Peyer's patch (tissue), 4 donors: ENCODE data around the gene TLR9. TPM values are rescaled to one million over a fixed set of nuclear protein-coding genes. Genes with fewer than 3 reads are reported as not detected.
"Not testable (repeated sequence)": the region's sequence is repeated elsewhere in the genome, so short reads cannot be mapped to it uniquely, and the experiment has no call there.

Experiments used
- DNase-seq, 3 donors: peaks; one replicate each; pipeline ENCODE4 v3.0.0-alpha.2; 2017 to 2019
- H3K27ac ChIP-seq, 4 donors: fragments of 200-600 bp; sonication (generic); one replicate each; pipeline ENCODE4 v1.5.1; 2016 to 2019
- H3K27me3 ChIP-seq, 2 donors: fragments of 200-600 bp; sonication (generic); one replicate each; pipeline ENCODE4 v1.5.1; 2019
- H3K36me3 ChIP-seq, 3 donors: fragments of 200-600 bp; sonication (generic); one replicate each; pipeline ENCODE4 v1.5.1; 2016 to 2019
- H3K4me1 ChIP-seq, 4 donors: fragments of 200-600 bp; sonication (generic); one replicate each; pipeline ENCODE4 v1.5.1; 2016 to 2019
- H3K4me3 ChIP-seq, 4 donors: fragments of 200-600 bp; sonication (generic); 1 replicate in 3 of 4; 2 replicates in 1 of 4; pipeline ENCODE4 v1.5.1; 2016 to 2019; ENCODE audit warnings: mild to moderate bottlenecking in 1 of 4
- H3K9me3 ChIP-seq, 4 donors: fragments of 200-600 bp; sonication (generic); one replicate each; pipeline ENCODE4 v1.5.1; 2016 to 2019; ENCODE audit warnings: mild to moderate bottlenecking in 1 of 4
- CTCF ChIP-seq, 6 experiments: fragments of 450-650 bp in 4 of 6; fragments of 200-600 bp in 2 of 6; sonication (generic) in 1 of 6; IDR thresholded peaks; one replicate each; pipeline ENCODE4 v1.5.1; 2017 to 2019; ENCODE audit warnings: antibody characterized with exemption in 6 of 6, mild to moderate bottlenecking in 3 of 6, moderate library complexity in 1 of 6
- POLR2A ChIP-seq, 2 donors: fragments of 450-650 bp; IDR thresholded peaks; one replicate each; pipeline ENCODE4 v1.5.1; 2017; ENCODE audit warnings: antibody characterized with exemption in 2 of 2, mild to moderate bottlenecking in 2 of 2, moderate library complexity in 2 of 2
- total RNA-seq, 4 donors: library from RNA; depleted of rRNA; stranded (reverse); fragments of >200 nt; gene quantifications; one replicate each; pipeline ENCODE4 v1.1.0, GENCODE V29; 2016

TLR9 gene
- total RNA-seq, 4 donors from 2014 or later = 0.27 to 1.7 TPM; not detected in 2

GRCh38 chr3:52178537-52178936, 46.9 kb downstream of the TLR9 start:
- no peak for TF ChIP-seq CTCF (IDR thresholded peaks at IDR 0.05)
- no peak for TF ChIP-seq POLR2A (IDR thresholded peaks at IDR 0.05)
- DNase-seq = no peak
- Histone ChIP-seq H3K27ac (no peak overlapping the region), H3K4me1 (no peaks in the 10 kb centered on the region), H3K27me3 (no peaks in the 10 kb centered on the region), H3K9me3 (no peaks in the 10 kb centered on the region), H3K36me3 (no peaks in the 10 kb centered on the region), H3K4me3 (no peak overlapping the region)

- not testable (repeated sequence) for H3K27ac ChIP-seq, H3K4me3 ChIP-seq, H3K36me3 ChIP-seq, H3K4me1 ChIP-seq, H3K9me3 ChIP-seq, H3K27me3 ChIP-seq, DNase-seq
These were observed 47.3 kb downstream of the TLR9 start for GRCh38 chr3:52178126-52178525.

GRCh38 chr3:52177701-52178042, 47.8 kb downstream of the TLR9 start:
- Histone ChIP-seq H3K27me3 (no peaks in the 10 kb centered on the region), H3K9me3 (no peaks in the 10 kb centered on the region), H3K4me3 (no peak overlapping the region), H3K27ac (no peak overlapping the region), H3K36me3 (no peaks in the 10 kb centered on the region), H3K4me1 (no peaks in the 10 kb centered on the region)
- TF ChIP-seq POLR2A (IDR thresholded peaks at IDR 0.05) (no peak), CTCF (IDR thresholded peaks at IDR 0.05) (no peak)
- no peak for DNase-seq

- Histone ChIP-seq H3K4me3 (no peak overlapping the region), H3K4me1 (no peaks in the 10 kb centered on the region), H3K9me3 (no peaks in the 10 kb centered on the region), H3K27me3 (no peaks in the 10 kb centered on the region), H3K27ac (no peak overlapping the region), H3K36me3 (no peaks in the 10 kb centered on the region)
- TF ChIP-seq POLR2A (IDR thresholded peaks at IDR 0.05) (no peak), CTCF (IDR thresholded peaks at IDR 0.05) (no peak)
- no peak for DNase-seq
These were observed 48.3 kb downstream of the TLR9 start for GRCh38 chr3:52176951-52177700.

GRCh38 chr3:52176180-52176752, 49.2 kb downstream of the TLR9 start:
- no peaks in the 10 kb centered on the region for H3K9me3 ChIP-seq
- H3K4me3 ChIP-seq = no peak overlapping the region
- no peaks in the 10 kb centered on the region for H3K36me3 ChIP-seq
- H3K27me3 ChIP-seq = no peaks in the 10 kb centered on the region
- H3K4me1 ChIP-seq = no peaks in the 10 kb centered on the region
- DNase-seq = no peak
- TF ChIP-seq POLR2A (IDR thresholded peaks at IDR 0.05) = no peak
- TF ChIP-seq CTCF (IDR thresholded peaks at IDR 0.05) = no peak
- H3K27ac ChIP-seq = no peak overlapping the region

- no peak for TF ChIP-seq POLR2A (IDR thresholded peaks at IDR 0.05)
- no peak for TF ChIP-seq CTCF (IDR thresholded peaks at IDR 0.05)
- H3K36me3 ChIP-seq = no peaks in the 10 kb centered on the region
- no peak overlapping the region for H3K4me3 ChIP-seq
These were observed 49.8 kb downstream of the TLR9 start for GRCh38 chr3:52175416-52176179.

More at GRCh38 chr3:52175416-52176179, 49.8 kb downstream of the TLR9 start:
- Histone ChIP-seq H3K9me3 (no peaks in the 10 kb centered on the region), H3K27ac (no peak overlapping the region), H3K4me1 (no peaks in the 10 kb centered on the region), H3K27me3 (no peaks in the 10 kb centered on the region)
- no peak for DNase-seq
